Measurements from ENCODE around the gene UBAP2. TPM values are rescaled to one million over a fixed set of nuclear protein-coding genes. Genes with fewer than 3 reads are reported as not detected.

UBAP2 gene
- total and polyA plus RNA-seq, 9 donors = 12.7 to 46.7 (median 33.4) TPM

DNA sequence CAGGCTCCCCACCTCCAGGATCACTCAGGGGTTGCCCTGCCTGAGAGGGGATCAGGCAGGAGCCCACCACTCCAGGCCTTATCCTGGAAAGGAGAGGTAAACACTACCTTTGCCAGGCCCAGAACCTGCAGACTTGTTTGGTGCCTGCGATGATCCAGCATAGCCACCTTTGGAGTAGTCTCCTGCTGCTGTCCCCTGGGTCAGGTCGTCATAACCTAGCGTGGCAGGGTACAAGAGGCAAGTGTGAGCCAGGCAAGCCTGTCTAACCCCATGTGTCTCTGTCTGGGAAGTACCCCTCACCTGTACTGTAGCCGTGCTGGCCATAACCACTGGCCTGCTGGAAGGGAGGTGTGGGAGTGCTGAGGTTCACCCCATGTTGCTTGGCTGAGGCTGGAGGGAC, 125.6 kb downstream of the UBAP2 start:
- TF ChIP-seq, protein P1, sequence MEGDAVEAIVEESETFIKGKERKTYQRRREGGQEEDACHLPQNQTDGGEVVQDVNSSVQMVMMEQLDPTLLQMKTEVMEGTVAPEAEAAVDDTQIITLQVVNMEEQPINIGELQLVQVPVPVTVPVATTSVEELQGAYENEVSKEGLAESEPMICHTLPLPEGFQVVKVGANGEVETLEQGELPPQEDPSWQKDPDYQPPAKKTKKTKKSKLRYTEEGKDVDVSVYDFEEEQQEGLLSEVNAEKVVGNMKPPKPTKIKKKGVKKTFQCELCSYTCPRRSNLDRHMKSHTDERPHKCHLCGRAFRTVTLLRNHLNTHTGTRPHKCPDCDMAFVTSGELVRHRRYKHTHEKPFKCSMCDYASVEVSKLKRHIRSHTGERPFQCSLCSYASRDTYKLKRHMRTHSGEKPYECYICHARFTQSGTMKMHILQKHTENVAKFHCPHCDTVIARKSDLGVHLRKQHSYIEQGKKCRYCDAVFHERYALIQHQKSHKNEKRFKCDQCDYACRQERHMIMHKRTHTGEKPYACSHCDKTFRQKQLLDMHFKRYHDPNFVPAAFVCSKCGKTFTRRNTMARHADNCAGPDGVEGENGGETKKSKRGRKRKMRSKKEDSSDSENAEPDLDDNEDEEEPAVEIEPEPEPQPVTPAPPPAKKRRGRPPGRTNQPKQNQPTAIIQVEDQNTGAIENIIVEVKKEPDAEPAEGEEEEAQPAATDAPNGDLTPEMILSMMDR (IDR thresholded peaks at IDR 0.05) = no peak
- no peak for TF ChIP-seq EP300 (IDR thresholded peaks at IDR 0.05)
- TF ChIP-seq POLR2A (IDR thresholded peaks at IDR 0.05) = no peak
- no peak overlapping the region for H3K27ac ChIP-seq
- no peaks in the 10 kb centered on the region for H3K9me3 ChIP-seq
- H3K4me3 ChIP-seq = no peak overlapping the region
- peaks cover 1% of the 10 kb centered on the region for H3K4me1 ChIP-seq (ENCODE audit: insufficient read depth)
- DNase-seq = no peak
- H3K27me3 ChIP-seq = no peaks in the 10 kb centered on the region
- intact Hi-C loops (cut with DNase I) = loop anchor here in 2 of 4 donors (10.0 kb wide), 2 partner anchors 108 to 332 kb away; partner anchors contain the start of gene UBE2R2 (in 2 of the 2)
- WGBS, 3 donors = 79 to 93% (median 85%) methylated on average over 4 of the region's 4 CpGs
- H3K36me3 ChIP-seq = no peaks in the 10 kb centered on the region

GRCh38 chr9:33921967-33922895, 126.5 kb downstream of the UBAP2 start:
- intact Hi-C loops (cut with DNase I) = loop anchor here in 2 of 4 donors (10.0 kb wide), 2 partner anchors 107 to 333 kb away; partner anchors contain the start of gene UBE2R2 (in 2 of the 2)

GRCh38 chr9:33919276-33919897, 129.3 kb downstream of the UBAP2 start:
- DNase-seq = no peak
- Histone ChIP-seq H3K27ac (no peak overlapping the region), H3K36me3 (no peaks in the 10 kb centered on the region), H3K9me3 (no peaks in the 10 kb centered on the region), H3K27me3 (no peaks in the 10 kb centered on the region), H3K4me1 (ENCODE audit: insufficient read depth) (no peaks in the 10 kb centered on the region), H3K4me3 (no peak overlapping the region)
- 82 to 84% (median 83%) methylated on average over 6 of the region's 6 CpGs for WGBS, 3 donors
- intact Hi-C loops (cut with DNase I) = no loop called here
- TF ChIP-seq EP300 (IDR thresholded peaks at IDR 0.05) (no peak), POLR2A (IDR thresholded peaks at IDR 0.05) (no peak)
- TF ChIP-seq, protein P1 (IDR thresholded peaks at IDR 0.05) = no peak

More at GRCh38 chr9:33921967-33922895, 126.5 kb downstream of the UBAP2 start:
- DNase-seq = peak in 1 of 5 donors; percentile 29
- Histone ChIP-seq H3K4me3 (no peak overlapping the region), H3K36me3 (no peaks in the 10 kb centered on the region), H3K9me3 (no peaks in the 10 kb centered on the region), H3K4me1 (ENCODE audit: insufficient read depth) (peaks cover 1% of the 10 kb centered on the region), H3K27me3 (no peaks in the 10 kb centered on the region), H3K27ac (no peak overlapping the region)
- WGBS, 3 donors = 76 to 81% (median 80%) methylated on average over 14 of the region's 14 CpGs
- TF ChIP-seq POLR2A (IDR thresholded peaks at IDR 0.05) = no peak
- TF ChIP-seq, protein P1 (IDR thresholded peaks at IDR 0.05) = peak in 1 of 3 donors; percentile 19

DNA sequence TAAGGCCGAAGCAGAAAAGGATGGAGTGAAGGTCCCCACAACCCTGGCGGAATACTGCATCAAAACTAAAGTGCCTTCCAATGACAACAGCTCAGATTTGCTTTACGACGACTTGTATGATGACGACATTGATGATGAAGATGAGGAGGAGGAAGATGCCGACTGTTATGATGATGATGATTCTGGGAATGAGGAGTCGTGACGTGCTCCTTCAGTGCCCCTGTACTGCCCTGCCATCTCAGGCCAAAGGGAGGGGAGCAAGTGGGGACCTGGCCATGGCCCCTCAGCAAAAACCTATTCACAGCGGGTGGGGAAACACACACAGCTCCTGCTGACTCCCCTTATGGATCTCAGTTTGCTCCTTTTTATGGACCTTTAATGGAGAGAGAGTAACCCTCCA, 131.7 kb downstream of the UBAP2 start:
- Histone ChIP-seq H3K4me3 (no peak overlapping the region), H3K36me3 (no peaks in the 10 kb centered on the region), H3K9me3 (no peaks in the 10 kb centered on the region), H3K27ac (no peak overlapping the region), H3K4me1 (ENCODE audit: insufficient read depth) (no peaks in the 10 kb centered on the region), H3K27me3 (no peaks in the 10 kb centered on the region)
- DNase-seq = no peak
- intact Hi-C loops (cut with DNase I) = no loop called here
- TF ChIP-seq EP300 (IDR thresholded peaks at IDR 0.05) (no peak), POLR2A (IDR thresholded peaks at IDR 0.05) (no peak)
- TF ChIP-seq, protein P1 (IDR thresholded peaks at IDR 0.05) = no peak
- WGBS, 3 donors = 88 to 91% (median 88%) methylated on average over 9 of the region's 9 CpGs

Measured in ovary (tissue), 9 donors.